Measurements from ENCODE around the gene PDE2A. TPM values are rescaled to one million over a fixed set of nuclear protein-coding genes. Genes with fewer than 3 reads are reported as not detected.

Gene PDE2A
- total and polyA plus RNA-seq, 2 donors (not counting 1 experiment from before 2014, with no cell fraction given), result 0.88 to 2.9 TPM

DNA sequence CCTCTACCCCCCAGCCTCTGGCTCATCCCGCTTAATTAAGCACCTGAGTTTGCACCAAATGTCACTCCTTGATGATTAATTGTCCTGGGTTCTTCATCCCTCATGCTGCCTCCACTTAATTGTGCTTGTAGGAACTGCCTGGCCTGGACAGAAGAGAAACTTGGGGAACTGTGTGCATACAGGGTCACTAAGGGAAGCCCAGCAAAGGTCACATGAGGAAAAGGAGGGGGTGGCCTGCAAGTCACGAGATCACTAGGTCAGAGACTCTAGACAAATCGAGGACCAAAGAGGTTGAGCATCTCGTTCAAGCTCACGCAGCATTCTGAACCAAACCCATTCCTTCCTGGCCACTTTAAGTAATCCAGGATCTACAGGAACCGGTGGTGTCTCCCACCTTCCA, 75.8 kb downstream of the PDE2A start:
- no peaks in the 10 kb centered on the region for H3K9me3 Mint-ChIP-seq (ENCODE audit: insufficient read depth)
- intact Hi-C loops (cut with micrococcal nuclease), result no loop called here
- Histone ChIP-seq H3K9ac (ENCODE audit: low read length) (no peak overlapping the region), H3K4me2 (replicated peaks; ENCODE audit: low read depth, low read length, poor library complexity, severe bottlenecking) (no peak overlapping the region), H2AFZ (ENCODE audit: insufficient read depth, low read depth, low read length, poor library complexity, severe bottlenecking) (no peak overlapping the region), H3K27me3 (replicated peaks in 1 of 4; ENCODE audit: control extremely low read depth in 1 of 4, control insufficient read depth in 3 of 4, insufficient read depth in 4 of 4, low read length in 3 of 4) (peaks cover 0 to 19% (median 0%) of the 10 kb centered on the region in 4 experiments), H3K79me2 (ENCODE audit: control insufficient read depth, insufficient read depth, low read length) (no peaks in the 10 kb centered on the region), H3K4me3 (ENCODE audit: control extremely low read depth in 1 of 5, extremely low read depth in 1 of 5, insufficient read depth in 1 of 5, low read depth in 2 of 5, low read length in 4 of 5) (no peak overlapping the region), H4K20me1 (ENCODE audit: control insufficient read depth, insufficient read depth, low read length, poor library complexity, severe bottlenecking) (no peaks in the 10 kb centered on the region), H3K4me1 (ENCODE audit: control insufficient read depth in 2 of 2, insufficient read depth in 2 of 2, low read length in 2 of 2) (no peaks in the 10 kb centered on the region), H3K9me3 (ENCODE audit: control extremely low read depth in 1 of 3, control insufficient read depth in 2 of 3, insufficient read depth in 1 of 3, low read length in 2 of 3) (no peaks in the 10 kb centered on the region), H3K36me3 (replicated peaks in 1 of 2; ENCODE audit: control extremely low read depth in 1 of 2, control insufficient read depth in 1 of 2, extremely low read depth in 1 of 2, insufficient read depth in 2 of 2, low read length in 1 of 2) (no peaks in the 10 kb centered on the region), H3K27ac (ENCODE audit: low read length in 2 of 2) (no peak overlapping the region)
- CTCF ChIA-PET, result interaction anchor here (1.7 to 2.7 kb wide), 3 partner anchors 9 to 12 kb away, joined by 4 to 10 read pairs (median 9); no protein-coding TSS in a partner anchor
- no peak overlapping the region for H3K4me3 Mint-ChIP-seq
- ATAC-seq (ENCODE audit: low read depth), result no peak
- TF ChIP-seq, protein P1, sequence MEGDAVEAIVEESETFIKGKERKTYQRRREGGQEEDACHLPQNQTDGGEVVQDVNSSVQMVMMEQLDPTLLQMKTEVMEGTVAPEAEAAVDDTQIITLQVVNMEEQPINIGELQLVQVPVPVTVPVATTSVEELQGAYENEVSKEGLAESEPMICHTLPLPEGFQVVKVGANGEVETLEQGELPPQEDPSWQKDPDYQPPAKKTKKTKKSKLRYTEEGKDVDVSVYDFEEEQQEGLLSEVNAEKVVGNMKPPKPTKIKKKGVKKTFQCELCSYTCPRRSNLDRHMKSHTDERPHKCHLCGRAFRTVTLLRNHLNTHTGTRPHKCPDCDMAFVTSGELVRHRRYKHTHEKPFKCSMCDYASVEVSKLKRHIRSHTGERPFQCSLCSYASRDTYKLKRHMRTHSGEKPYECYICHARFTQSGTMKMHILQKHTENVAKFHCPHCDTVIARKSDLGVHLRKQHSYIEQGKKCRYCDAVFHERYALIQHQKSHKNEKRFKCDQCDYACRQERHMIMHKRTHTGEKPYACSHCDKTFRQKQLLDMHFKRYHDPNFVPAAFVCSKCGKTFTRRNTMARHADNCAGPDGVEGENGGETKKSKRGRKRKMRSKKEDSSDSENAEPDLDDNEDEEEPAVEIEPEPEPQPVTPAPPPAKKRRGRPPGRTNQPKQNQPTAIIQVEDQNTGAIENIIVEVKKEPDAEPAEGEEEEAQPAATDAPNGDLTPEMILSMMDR (IDR thresholded peaks at IDR 0.05), result no peak
- no peak for TF ChIP-seq EZH2 (IDR thresholded peaks at IDR 0.05; ENCODE audit: borderline replicate concordance, insufficient read depth, low read depth, low read length, poor library complexity, severe bottlenecking)
- H3K27me3 Mint-ChIP-seq, result peaks cover 31% of the 10 kb centered on the region
- H3K4me1 Mint-ChIP-seq, result no peaks in the 10 kb centered on the region
- H3K27ac Mint-ChIP-seq, result no peak overlapping the region
- POLR2A ChIA-PET, result no interaction called here
- WGBS (ENCODE audit: insufficient coverage), result 89% methylated on average over 5 of the region's 6 CpGs
- no peak for DNase-seq

DNA sequence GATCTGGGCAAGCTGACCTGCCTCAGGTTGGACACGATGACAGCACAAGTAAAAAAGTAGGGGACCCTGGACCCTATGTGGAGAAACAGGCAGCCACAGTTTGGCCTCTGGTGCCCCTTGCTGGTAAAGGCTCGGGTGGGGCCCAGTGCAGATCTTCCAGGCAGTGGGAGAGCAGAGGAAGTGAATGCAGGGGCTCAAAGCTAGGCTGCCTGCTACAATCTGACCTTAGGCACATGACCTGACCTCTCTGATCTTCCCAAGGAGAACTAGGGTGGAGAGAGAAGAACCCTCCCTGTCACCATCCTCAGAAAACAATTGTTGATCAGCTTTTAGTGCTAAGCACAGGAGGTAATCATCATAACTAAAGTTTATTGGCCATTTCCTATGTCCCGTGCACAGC, 76.5 kb downstream of the PDE2A start:
- WGBS (ENCODE audit: insufficient coverage), result 68% methylated on average over 2 of the region's 3 CpGs
- no peaks in the 10 kb centered on the region for H3K36me3 ChIP-seq (replicated peaks in 1 of 2; ENCODE audit: control extremely low read depth in 1 of 2, control insufficient read depth in 1 of 2, extremely low read depth in 1 of 2, insufficient read depth in 2 of 2, low read length in 1 of 2)
- Mint-ChIP-seq H3K27me3 (peaks cover 32% of the 10 kb centered on the region), H3K4me1 (peaks cover 6% of the 10 kb centered on the region), H3K27ac (no peak overlapping the region), H3K9me3 (ENCODE audit: insufficient read depth) (no peaks in the 10 kb centered on the region), H3K4me3 (no peak overlapping the region)
- no peak for DNase-seq
- H3K9me3 ChIP-seq (ENCODE audit: control extremely low read depth in 1 of 3, control insufficient read depth in 2 of 3, insufficient read depth in 1 of 3, low read length in 2 of 3), result no peaks in the 10 kb centered on the region
- H4K20me1 ChIP-seq (ENCODE audit: control insufficient read depth, insufficient read depth, low read length, poor library complexity, severe bottlenecking), result no peaks in the 10 kb centered on the region
- H3K4me1 ChIP-seq (ENCODE audit: control insufficient read depth in 2 of 2, insufficient read depth in 2 of 2, low read length in 2 of 2), result peaks cover under 1% of the 10 kb centered on the region in 2 donors
- H3K27ac ChIP-seq (ENCODE audit: low read length in 2 of 2), result no peak overlapping the region
- no peak overlapping the region for H3K9ac ChIP-seq (ENCODE audit: low read length)
- no peaks in the 10 kb centered on the region for H3K79me2 ChIP-seq (ENCODE audit: control insufficient read depth, insufficient read depth, low read length)
- POLR2A ChIA-PET, result no interaction called here
- H3K27me3 ChIP-seq (replicated peaks in 1 of 4; ENCODE audit: control extremely low read depth in 1 of 4, control insufficient read depth in 3 of 4, insufficient read depth in 4 of 4, low read length in 3 of 4), result peaks cover 0 to 17% (median 0%) of the 10 kb centered on the region in 4 experiments
- H3K4me2 ChIP-seq (replicated peaks; ENCODE audit: low read depth, low read length, poor library complexity, severe bottlenecking), result no peak overlapping the region
- no peak for TF ChIP-seq EZH2 (IDR thresholded peaks at IDR 0.05; ENCODE audit: borderline replicate concordance, insufficient read depth, low read depth, low read length, poor library complexity, severe bottlenecking)
- TF ChIP-seq, protein P1 (IDR thresholded peaks at IDR 0.05), result no peak
- intact Hi-C loops (cut with micrococcal nuclease), result no loop called here
- no peak overlapping the region for H3K4me3 ChIP-seq (ENCODE audit: control extremely low read depth in 1 of 5, extremely low read depth in 1 of 5, insufficient read depth in 1 of 5, low read depth in 2 of 5, low read length in 4 of 5)
- CTCF ChIA-PET, result interaction anchor here (1.1 to 2.7 kb wide), 3 partner anchors 9 to 12 kb away, joined by 3 to 10 read pairs (median 4); no protein-coding TSS in a partner anchor
- ATAC-seq (ENCODE audit: low read depth), result no peak
- no peak overlapping the region for H2AFZ ChIP-seq (ENCODE audit: insufficient read depth, low read depth, low read length, poor library complexity, severe bottlenecking)

Data from B cell (primary cell).